IMR-90 (cell line): ENCODE measurements around the gene EIF4E3. TPM values are rescaled to one million over a fixed set of nuclear protein-coding genes. Genes with fewer than 3 reads are reported as not detected.

Experiments used
- ATAC-seq: fragments of 200-7000 bp; cut with Tn5 transposase; 2 replicates; pipeline ENCODE4 v1.9.1; 2020; ENCODE audit warnings: low read depth, mild to moderate bottlenecking, moderate library complexity
- BruUV-seq: library from RNA; stranded (reverse); fragments of 400-500 nt; replicated peaks from 2 replicates; lab custom pipeline; 2021; lab: Mats Ljungman, UMichigan
- CTCF ChIA-PET: fragments of 300-600 bp; formaldehyde crosslinking; extraction: SDS; loops from one replicate; lab custom pipeline; 2021; ENCODE audit warnings: antibody characterized with exemption; lab: Yijun Ruan, JAX
- POLR2A ChIA-PET: fragments of 300-600 bp; sonication (Branson Sonifier 250); formaldehyde crosslinking; loops from one replicate; lab custom pipeline; 2022; ENCODE audit warnings: antibody characterized with exemption; ENCODE audit not compliant: unreplicated experiment; lab: Charles Lee
- DNase-seq: peaks from one replicate; pipeline ENCODE4 v3.0.0; 2013
- H2AFZ ChIP-seq: replicated peaks from 2 replicates; pipeline ENCODE3; 2013; ENCODE audit warnings: low read length, mild to moderate bottlenecking; ENCODE audit not compliant: poor library complexity
- H2AK5ac ChIP-seq: 2 replicates; pipeline ENCODE4 v1.6.1; 2013; ENCODE audit warnings: low read depth, low read length, inconsistent platforms
- H2AK9ac ChIP-seq: replicated peaks from 2 replicates; pipeline ENCODE3; 2013; ENCODE audit warnings: mild to moderate bottlenecking, low read depth, low read length, moderate library complexity; ENCODE audit not compliant: poor library complexity
- H2BK120ac ChIP-seq: 2 replicates; pipeline ENCODE4 v1.6.1; 2013; ENCODE audit warnings: low read depth, low read length, inconsistent platforms
- H2BK15ac ChIP-seq: 3 replicates; pipeline ENCODE4 v1.6.1; 2013; ENCODE audit warnings: low read depth, low read length, inconsistent platforms
- H2BK20ac ChIP-seq: 2 replicates; pipeline ENCODE4 v1.6.1; 2013; ENCODE audit warnings: low read depth, mild to moderate bottlenecking, inconsistent platforms, low read length, moderate library complexity
- H2BK5ac ChIP-seq: 2 replicates; pipeline ENCODE4 v1.6.1; 2013; ENCODE audit warnings: mild to moderate bottlenecking, low read depth, low read length, inconsistent platforms; ENCODE audit not compliant: poor library complexity, severe bottlenecking
- H3K14ac ChIP-seq: replicated peaks from 2 replicates; pipeline ENCODE4 v1.6.1; 2013; ENCODE audit warnings: low read depth, low read length, inconsistent platforms
- H3K18ac ChIP-seq: 2 replicates; pipeline ENCODE4 v1.6.1; 2013; ENCODE audit warnings: low read depth, low read length, control low read depth
- H3K23ac ChIP-seq: 2 replicates; pipeline ENCODE4 v1.6.1; 2013; ENCODE audit warnings: low read depth, low read length, inconsistent platforms
- H3K27ac ChIP-seq: 2 replicates; pipeline ENCODE4 v1.5.1; 2013; ENCODE audit warnings: mild to moderate bottlenecking, control low read depth, low read length; ENCODE audit not compliant: insufficient read depth
- H3K27me3 ChIP-seq: 2 replicates; pipeline ENCODE4 v1.6.1; 2013; ENCODE audit warnings: low read length; ENCODE audit not compliant: control insufficient read depth, insufficient read depth
- H3K36me3 ChIP-seq: 2 replicates; pipeline ENCODE4 v1.6.1; 2013; ENCODE audit warnings: low read length, mixed read lengths; ENCODE audit not compliant: control insufficient read depth, insufficient read depth
- H3K4ac ChIP-seq: 2 replicates; pipeline ENCODE4 v1.6.1; 2013; ENCODE audit warnings: low read depth, low read length, inconsistent platforms
- H3K4me1 ChIP-seq: 2 replicates; pipeline ENCODE4 v1.6.1; 2013; ENCODE audit warnings: low read length, mixed read lengths; ENCODE audit not compliant: control insufficient read depth, insufficient read depth
- H3K4me2 ChIP-seq: 2 replicates; pipeline ENCODE4 v1.6.1; 2013; ENCODE audit warnings: low read depth, mild to moderate bottlenecking, control low read depth, low read length, moderate library complexity
- H3K4me3 ChIP-seq: 2 replicates; pipeline ENCODE4 v1.5.1; 2013; ENCODE audit warnings: low read depth, mild to moderate bottlenecking, control low read depth, low read length, moderate library complexity; ENCODE audit not compliant: insufficient read depth
- H3K56ac ChIP-seq: 2 replicates; pipeline ENCODE4 v1.6.1; 2013; ENCODE audit warnings: low read length, inconsistent platforms; ENCODE audit not compliant: insufficient read depth; ENCODE audit errors: extremely low read depth
- H3K79me1 ChIP-seq, 2 experiments: 2 replicates each; pipeline ENCODE4 v1.6.1; 2013; ENCODE audit warnings: low read length in 2 of 2, inconsistent platforms in 1 of 2, low read depth in 1 of 2
- H3K9ac ChIP-seq: 2 replicates; pipeline ENCODE4 v1.6.1; 2013; ENCODE audit warnings: low read depth, low read length, control low read depth
- H3K9me1 ChIP-seq: 2 replicates; pipeline ENCODE4 v1.6.1; 2013; ENCODE audit warnings: low read length, inconsistent platforms; ENCODE audit not compliant: insufficient read depth
- H3K9me3 ChIP-seq: 2 replicates; pipeline ENCODE4 v1.6.1; 2013; ENCODE audit warnings: low read length; ENCODE audit not compliant: control insufficient read depth, insufficient read depth
- H4K20me1 ChIP-seq: 2 replicates; pipeline ENCODE4 v1.6.1; 2013; ENCODE audit warnings: low read length, inconsistent platforms; ENCODE audit not compliant: insufficient read depth
- H4K5ac ChIP-seq: 2 replicates; pipeline ENCODE4 v1.6.1; 2013; ENCODE audit warnings: mild to moderate bottlenecking, low read depth, low read length, control low read depth
- H4K8ac ChIP-seq, 2 experiments: 2 replicates each; pipeline ENCODE4 v1.6.1; 2013; ENCODE audit warnings: low read depth in 2 of 2, low read length in 2 of 2, control low read depth in 1 of 2, inconsistent platforms in 1 of 2
- H4K91ac ChIP-seq: 2 replicates; pipeline ENCODE4 v1.6.1; 2013; ENCODE audit warnings: low read depth, low read length, inconsistent platforms; ENCODE audit not compliant: insufficient read depth
- CEBPB ChIP-seq: IDR thresholded peaks from 2 replicates; pipeline ENCODE4 v1.6.1; 2012; ENCODE audit warnings: low read depth, low read length, improper control_type of control experiment
- RAD21 ChIP-seq: IDR thresholded peaks from 2 replicates; pipeline ENCODE4 v1.6.1; 2012; ENCODE audit warnings: low read length, improper control_type of control experiment
- RFX5 ChIP-seq: IDR thresholded peaks from 2 replicates; pipeline ENCODE4 v1.8.0; 2012; ENCODE audit warnings: low read depth, mild to moderate bottlenecking, low read length, moderate library complexity
- SMC3 ChIP-seq: fragments of 150-350 bp; IDR thresholded peaks from 2 replicates; pipeline ENCODE4 v1.6.1; 2016; ENCODE audit warnings: low read depth, mild to moderate bottlenecking, antibody characterized with exemption, low read length, moderate library complexity
- USF2 ChIP-seq: fragments of 150-350 bp; IDR thresholded peaks from 2 replicates; pipeline ENCODE4 v1.6.1; 2017; ENCODE audit warnings: mild to moderate bottlenecking, antibody characterized with exemption, low read length, low read depth
- WGBS, 2 experiments: methylation state at CpG; one replicate each; pipeline versions ENCODE4 v1.1.5 to v1.1.7; 2013; ENCODE audit warnings: missing lambda C conversion rate in 2 of 2; ENCODE audit not compliant: insufficient read length in 1 of 2; ENCODE audit errors: extremely low coverage in 2 of 2; 5-methylcytosine and 5-hydroxymethylcytosine counted together
- dilution Hi-C: fragments of 300-500 bp; cut with HindIII; formaldehyde crosslinking; loops from one replicate; pipeline ENCODE4 v1.14.3; 2018; ENCODE audit warnings: low sequenced_read_pairs; ENCODE audit not compliant: unreplicated experiment
- in situ Hi-C: fragments of 300-500 bp; cut with MboI; formaldehyde crosslinking; loops from 3 replicates; pipeline ENCODE4 v1.14.3; 2019; ENCODE audit warnings: low sequenced_read_pairs, inconsistent platforms, mixed read lengths
- intact Hi-C: fragments of 100-400 bp; cut with micrococcal nuclease; formaldehyde crosslinking; loops from 2 replicates; pipeline ENCODE4 v1.10.0; 2022
- polyA plus RNA-seq, 3 experiments: library from polyadenylated mRNA; depleted of rRNA; stranded (reverse); fragments of >200 nt; gene quantifications; 2 replicates each; pipeline ENCODE4 v1.2.3, GENCODE V29; 2012; ENCODE audit warnings: low replicate concordance in 1 of 3
- total RNA-seq: library from RNA; depleted of rRNA; stranded (reverse); fragments of >200 nt; gene quantifications from 2 replicates; pipeline ENCODE4 v1.2.3, GENCODE V29; 2012

EIF4E3 gene
- total and polyA plus RNA-seq, 2 of the 4 experiments (the other 2 are of a cell fraction): 0.72 to 1.1 TPM

- TF ChIP-seq RAD21 (no peak), RFX5 (no peak), SMC3 (no peak)
Measured at GRCh38 chr3:71752831-71753700, 27.9 kb upstream of the EIF4E3 start (continued).

- no peak overlapping the region for H2BK20ac ChIP-seq
- dilution Hi-C loops (no loop called here), intact Hi-C loops (no loop called here), in situ Hi-C loops (no loop called here)
- no peak overlapping the region for H2BK15ac ChIP-seq
- no peak overlapping the region for H3K18ac ChIP-seq
- H2AK5ac ChIP-seq: no peak overlapping the region
- ChIA-PET POLR2A (no interaction called here), CTCF (no interaction called here)
- no peak overlapping the region for H2AK9ac ChIP-seq
- H3K9me1 ChIP-seq: no peaks in the 10 kb centered on the region
- H4K91ac ChIP-seq: no peak overlapping the region
- no peak overlapping the region for H3K4ac ChIP-seq
- no peak for DNase-seq
- TF ChIP-seq USF2 (no peak), CEBPB (no peak), RFX5 (no peak)
- no peaks in the 10 kb centered on the region for H3K9me3 ChIP-seq
- H3K27ac ChIP-seq: no peak overlapping the region
- no peak overlapping the region for H4K5ac ChIP-seq
- no peak overlapping the region for H3K23ac ChIP-seq
- H3K27me3 ChIP-seq: peaks cover 47% of the 10 kb centered on the region
- 13% methylated on average over 2 of the region's 4 CpGs; no CpG with 5 or more reads in 1 of the 2 experiments for WGBS, 2 experiments
- H3K4me1 ChIP-seq: no peaks in the 10 kb centered on the region
- H4K20me1 ChIP-seq: no peaks in the 10 kb centered on the region
- no peaks in the 10 kb centered on the region for H3K36me3 ChIP-seq
- no peaks in the 10 kb centered on the region for H3K79me1 ChIP-seq
- BruUV-seq: no TSS peak
- H3K14ac ChIP-seq: no peak overlapping the region
- H3K4me3 ChIP-seq: no peak overlapping the region
- no peak overlapping the region for H3K56ac ChIP-seq
- ATAC-seq: no peak
- no peak overlapping the region for H3K4me2 ChIP-seq
- H2AFZ ChIP-seq: no peak overlapping the region
- no peak overlapping the region for H3K9ac ChIP-seq
- H2BK5ac ChIP-seq: no peak overlapping the region
- H4K8ac ChIP-seq: no peak overlapping the region
- no peak overlapping the region for H2BK120ac ChIP-seq
Measured at GRCh38 chr3:71751602-71752001, 26.4 kb upstream of the EIF4E3 start.
